Mesenteric fat pad (tissue), 1 donor: ENCODE measurements around the gene ALAD. TPM values are rescaled to one million over a fixed set of nuclear protein-coding genes. Genes with fewer than 3 reads are reported as not detected.
"Not testable (repeated sequence)": the region's sequence is repeated elsewhere in the genome, so short reads cannot be mapped to it uniquely, and the experiment has no call there.

Experiments
- DNase-seq: peaks from one replicate; pipeline ENCODE4 v3.0.0-alpha.2; 2020; ENCODE audit warnings: low spot score
- long read RNA-seq: library from polyadenylated mRNA; unstranded; transcript quantifications from one replicate; pipeline ENCODE4 v2.0.0, GENCODE V29; 2020
- total RNA-seq: library from RNA; stranded (reverse); fragmentation: NEBNext Ultra II Directional; extraction: Animal tissue kit (Norgen Biotek cat#: 25700); gene quantifications from one replicate; pipeline ENCODE4 v1.2.1, GENCODE V29; 2021
- donor health status: DM: yes; HTN: yes; CAD: no.

Gene ALAD
- total RNA-seq: 52.8 TPM
- long read RNA-seq, transcript ALAD-208 (12 exons, 3,247 nt): minor isoform, 7 of 221 reads
- long read RNA-seq, transcript ALAD-201 (12 exons, 3,173 nt): major isoform, 171 of 221 reads
- long read RNA-seq, partial matches to known transcripts: 11 of 221 reads
- long read RNA-seq, other reads (novel, unspliced or antisense): 31 of 221 reads

DNA sequence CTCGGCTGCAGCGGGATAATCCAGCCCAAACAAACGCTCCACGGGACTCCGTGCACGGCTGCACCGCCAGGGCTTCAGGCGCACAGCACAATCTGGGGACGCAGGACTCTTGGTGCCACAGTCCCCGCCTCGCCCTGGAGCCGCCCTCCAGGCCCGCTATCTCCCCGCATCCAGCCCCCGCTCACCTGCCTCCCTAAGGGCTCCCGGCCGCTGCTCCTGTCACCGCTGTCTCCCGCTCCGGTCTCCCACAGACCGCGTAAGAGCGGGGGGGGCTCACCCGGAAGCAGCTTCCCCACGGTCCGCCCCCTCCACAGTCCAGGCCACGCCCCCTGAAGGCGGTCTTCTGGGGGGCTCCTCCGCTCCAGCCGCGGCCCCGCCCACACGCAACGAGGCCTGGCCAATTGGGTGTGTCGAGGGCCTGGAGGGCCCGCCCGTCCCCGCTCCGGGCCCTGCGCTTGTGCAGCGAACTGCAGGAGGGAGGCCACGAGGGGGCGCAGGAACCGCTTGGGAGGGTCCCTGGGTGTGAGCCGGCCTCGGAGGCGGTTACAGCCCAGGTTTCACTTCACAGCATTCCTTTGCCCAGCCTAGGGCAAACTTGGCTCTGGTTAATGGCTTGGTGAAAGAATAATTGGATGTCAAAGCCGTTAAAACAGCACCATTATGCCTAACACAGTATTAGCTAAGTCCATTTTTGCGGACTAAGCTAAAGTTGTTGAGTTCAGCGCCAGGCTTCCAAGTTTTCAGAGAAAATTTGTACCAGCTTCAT, at the start of gene ALAD:
ALAD (minus strand) TSS at position 258 of the 766 bp plus-strand sequence. CDS start 7,725 bp downstream, outside the sequence.
- peak; percentile 100 for DNase-seq

DNA sequence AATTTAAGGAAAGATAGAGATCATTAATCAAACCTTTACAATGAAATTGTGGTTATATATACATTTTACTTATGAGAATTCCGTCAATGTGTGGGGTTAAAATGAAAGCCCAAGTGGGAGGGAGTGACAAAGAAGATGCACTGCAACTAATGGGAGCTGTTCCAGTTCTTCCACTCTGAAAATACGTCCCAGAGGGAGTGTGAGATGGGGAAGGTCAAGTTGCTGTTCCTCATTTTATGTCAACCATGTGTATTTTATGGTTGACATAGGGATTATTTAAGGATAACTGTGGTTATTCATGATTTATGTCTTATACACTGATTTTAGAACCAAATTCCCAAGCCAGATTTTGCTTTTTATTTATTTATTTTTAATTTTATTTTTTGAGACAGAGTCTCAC, 48.3 kb upstream of the ALAD start:
- DNase-seq: no peak

DNA sequence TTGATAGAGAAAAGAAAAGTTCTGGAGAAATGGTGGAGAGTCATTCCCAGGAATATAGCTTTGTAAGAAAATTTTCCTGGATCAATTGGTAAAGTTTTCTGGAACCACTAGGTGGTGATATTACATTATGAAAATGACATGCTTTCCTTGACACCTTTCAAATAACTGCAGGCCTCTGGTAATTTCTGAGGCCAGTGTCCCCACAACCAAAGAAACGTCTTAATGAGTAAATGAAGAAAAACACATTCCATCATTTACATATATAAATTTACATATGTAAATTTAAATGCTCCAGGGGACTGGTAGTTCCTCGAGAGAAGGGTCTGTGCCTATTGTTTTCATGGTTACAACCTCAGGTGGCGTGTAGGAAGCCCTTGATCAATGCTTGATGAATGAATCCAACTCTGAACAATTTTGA, 45.2 kb upstream of the ALAD start:
- no peak for DNase-seq

DNA sequence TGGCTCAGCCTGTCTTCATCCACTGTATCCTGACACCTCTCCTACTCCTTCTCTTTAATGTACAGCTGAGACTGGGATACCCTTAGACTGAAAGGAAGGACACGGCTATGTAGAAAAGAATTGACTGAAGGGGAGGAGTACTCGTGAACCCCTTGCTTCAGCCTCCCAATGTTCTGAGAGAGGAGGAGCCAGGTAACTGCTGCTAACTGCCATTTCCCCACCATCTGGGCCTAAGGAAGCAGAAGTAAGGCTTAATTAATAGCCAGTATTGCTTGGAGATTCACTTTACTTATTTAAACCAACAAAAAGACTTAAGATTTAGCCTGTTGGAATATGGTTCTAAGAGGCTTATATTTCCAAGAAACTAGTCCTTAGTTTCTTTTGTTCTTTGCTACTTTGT, 43.7 kb upstream of the ALAD start:
- no peak for DNase-seq

DNA sequence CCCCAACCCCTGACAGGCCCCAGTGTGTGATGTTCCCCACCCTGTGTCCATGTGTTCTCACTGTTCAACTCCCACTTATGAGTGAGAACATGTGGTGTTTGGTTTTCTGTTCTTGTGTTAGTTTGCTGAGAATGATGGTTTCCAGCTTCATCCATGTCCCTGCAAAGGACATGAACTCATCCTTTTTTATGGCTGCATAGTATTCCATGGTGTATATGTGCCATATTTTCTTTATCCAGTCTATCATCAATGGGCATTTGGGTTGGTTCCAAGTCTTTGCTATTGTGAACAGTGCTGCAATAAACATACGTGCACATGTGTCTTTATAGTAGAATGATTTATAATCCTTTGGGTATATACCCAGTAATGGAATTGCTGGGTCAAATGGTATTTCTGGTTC, 36.6 kb upstream of the ALAD start:
- DNase-seq: not testable (repeated sequence)

DNA sequence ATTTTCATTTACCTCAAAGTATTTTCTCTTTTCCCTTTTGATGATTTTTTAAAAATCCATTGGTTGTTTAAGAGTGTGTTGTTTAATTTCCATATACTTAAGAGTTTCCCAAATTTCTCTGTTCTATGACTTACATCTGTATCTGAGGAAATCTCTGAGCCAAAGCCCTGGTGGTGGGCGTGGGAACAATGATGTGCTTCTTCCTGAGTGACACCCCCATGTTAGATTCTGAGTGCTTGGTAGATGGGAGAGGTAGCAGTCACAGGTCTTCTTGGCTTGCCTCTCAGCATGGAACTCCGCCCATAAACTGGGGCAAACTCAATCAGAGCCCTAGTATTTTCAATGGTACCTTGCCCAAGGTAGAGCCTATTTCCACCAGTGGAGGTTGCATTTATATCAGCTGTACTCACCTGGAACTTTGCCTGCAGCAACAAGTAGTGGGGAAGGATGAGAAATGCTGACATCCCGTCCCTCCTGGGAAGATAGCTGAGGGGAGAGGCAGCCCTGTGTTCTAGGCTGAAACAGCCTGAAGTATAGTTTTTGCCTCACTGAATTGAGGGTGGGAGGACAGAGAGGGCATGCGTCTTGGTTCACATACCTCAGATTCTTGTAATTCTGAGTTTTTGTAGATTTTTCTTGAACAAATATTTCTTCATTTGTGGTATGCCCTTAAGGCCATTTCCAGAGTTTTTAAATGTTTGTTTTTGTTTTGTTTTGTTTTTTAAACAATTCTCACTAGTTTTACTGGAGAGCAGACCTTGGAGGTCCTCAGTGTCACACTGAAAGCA, 35.8 kb upstream of the ALAD start:
- no peak for DNase-seq

DNA sequence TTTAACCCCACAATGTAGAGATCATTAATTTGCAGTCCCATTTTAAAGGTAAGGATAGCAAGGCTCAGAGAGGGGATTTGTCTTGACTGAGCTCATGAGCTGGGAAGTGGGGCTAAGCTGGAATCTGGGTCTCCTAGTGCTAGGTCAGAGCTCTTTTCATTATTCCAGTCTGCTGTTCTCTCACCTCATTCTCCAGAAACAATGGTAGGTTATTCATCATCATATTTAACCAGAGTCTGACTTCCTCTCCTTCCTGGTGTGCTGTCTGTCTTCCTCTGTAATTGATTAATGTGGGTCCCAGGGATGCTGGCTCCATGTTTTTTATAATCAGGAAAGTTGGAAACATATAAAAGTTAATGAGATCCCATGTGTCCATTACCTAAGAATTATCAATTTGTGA, 30.1 kb upstream of the ALAD start:
- DNase-seq: no peak

DNA sequence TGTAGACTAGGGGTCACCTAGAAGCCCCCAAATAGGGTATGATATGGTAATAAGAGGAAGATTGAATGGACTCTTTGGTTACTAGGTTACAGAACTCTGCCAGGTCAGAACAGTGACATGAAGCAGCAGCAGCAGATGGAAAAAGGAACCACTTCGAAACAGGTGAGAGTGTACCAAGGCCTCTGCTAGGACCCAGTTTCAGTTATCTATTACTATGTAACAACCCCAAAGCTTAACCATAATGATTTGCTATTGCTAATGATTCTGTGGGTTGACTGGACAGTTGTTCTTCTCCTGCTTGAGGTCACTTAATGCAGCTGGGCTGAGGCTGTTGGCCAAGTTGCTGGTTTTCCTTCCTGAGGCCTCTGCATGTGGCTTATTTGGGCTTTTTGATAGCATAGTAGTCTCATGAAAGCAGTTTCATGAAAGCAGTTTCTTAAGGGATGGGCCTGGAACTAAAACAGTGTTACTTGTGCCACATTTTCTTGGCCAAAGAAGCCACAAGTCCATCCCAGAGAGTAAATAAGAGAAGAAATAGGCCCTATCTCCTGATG, 27.1 kb upstream of the ALAD start:
- DNase-seq: no peak

DNA sequence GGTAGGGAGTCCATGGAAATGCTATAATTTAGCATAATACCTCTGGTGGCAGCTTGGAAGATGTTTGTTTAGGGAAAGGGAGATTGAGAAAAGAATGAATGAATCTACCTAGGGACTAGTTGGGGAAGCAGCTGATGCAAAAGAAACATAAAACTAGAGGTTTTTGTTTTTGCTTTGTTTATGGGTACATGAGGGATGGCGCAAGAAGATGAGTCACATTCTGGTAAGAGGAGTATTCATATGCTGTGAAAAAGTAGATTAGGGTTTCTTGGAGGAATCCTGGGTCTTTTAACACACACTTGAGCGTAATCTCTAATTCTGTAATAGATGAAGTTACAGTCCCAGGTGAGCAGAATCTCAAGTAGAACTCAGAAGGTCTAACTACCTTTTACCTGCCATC, 26.5 kb upstream of the ALAD start:
- DNase-seq: no peak

DNA sequence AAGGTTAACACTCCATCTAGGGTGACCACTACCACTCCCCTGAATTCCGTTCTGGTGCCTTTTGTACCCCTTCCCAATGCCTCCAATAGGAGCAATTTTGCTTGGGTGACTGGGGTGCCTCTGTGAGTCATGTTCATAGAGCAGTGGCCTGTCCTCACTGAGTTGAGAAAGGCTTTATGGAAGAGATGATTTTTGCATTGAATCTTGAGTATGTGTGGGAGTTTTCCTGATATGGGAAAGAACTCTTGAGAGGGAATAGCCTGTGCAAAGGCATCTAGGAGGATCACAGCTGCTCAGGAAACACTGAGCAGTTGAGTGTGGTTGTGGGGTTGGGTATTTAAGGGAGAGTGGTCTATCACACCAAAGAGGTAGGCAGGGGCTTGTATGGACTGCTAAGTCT, 25.6 kb upstream of the ALAD start:
- no peak for DNase-seq

DNA sequence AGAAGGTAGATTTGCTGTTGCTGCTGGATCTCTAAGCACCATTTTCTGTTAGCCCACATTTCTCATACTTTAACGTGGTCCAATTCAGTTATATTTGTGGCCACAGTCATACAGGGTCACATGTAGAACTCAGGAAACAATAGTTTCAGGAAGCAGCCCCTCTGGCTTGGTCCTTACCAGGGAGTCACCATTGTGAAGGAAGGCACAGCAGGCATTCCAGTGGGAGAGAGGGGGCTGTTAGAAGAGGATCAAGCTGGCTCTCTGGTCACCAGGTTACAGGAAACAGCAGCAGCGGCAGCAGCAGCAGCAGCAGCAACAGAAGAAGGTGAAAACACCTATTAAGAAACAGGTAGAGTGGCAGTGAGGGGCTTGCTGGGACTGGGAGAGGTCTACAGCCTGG, 24.0 kb upstream of the ALAD start:
- no peak for DNase-seq

DNA sequence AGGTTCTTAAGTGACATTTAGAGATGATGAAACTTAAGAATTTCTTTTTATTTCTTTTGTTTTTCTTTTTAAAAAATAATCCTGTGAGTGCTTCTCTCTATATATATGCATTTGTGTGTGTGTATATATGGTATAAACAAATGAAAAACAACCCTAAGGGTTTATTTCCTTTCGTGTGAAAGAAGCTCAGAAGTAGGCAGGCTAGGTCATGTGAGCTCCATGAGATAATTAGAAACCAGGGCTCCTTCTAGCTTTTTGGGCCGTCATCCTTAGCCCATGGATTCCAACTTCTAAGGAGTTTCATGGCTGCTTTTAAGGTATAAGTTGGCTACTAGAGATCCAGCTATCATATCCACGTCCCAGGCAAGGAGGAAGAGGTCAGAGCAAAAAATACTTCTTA, 20.6 kb upstream of the ALAD start:
- no peak for DNase-seq

DNA sequence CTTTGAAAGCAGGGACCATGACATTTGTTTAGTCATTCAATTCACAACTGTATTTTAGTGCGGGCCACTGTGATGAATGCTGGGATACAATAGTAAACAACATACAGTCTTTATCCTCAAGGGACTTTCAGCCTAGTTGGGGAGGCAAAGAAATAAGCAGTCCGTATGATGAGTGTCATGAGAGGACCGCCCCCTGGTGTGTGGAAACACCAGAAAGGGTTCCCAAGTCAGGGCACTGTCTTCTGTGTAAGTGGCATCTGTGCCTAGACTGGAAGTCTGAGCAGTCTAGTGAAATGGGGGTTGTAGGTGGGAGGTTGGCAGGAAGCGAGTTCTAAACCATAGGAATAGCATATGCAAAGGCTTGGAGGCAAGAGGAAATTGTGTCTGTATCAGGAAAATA, 16.3 kb upstream of the ALAD start:
- no peak for DNase-seq

DNA sequence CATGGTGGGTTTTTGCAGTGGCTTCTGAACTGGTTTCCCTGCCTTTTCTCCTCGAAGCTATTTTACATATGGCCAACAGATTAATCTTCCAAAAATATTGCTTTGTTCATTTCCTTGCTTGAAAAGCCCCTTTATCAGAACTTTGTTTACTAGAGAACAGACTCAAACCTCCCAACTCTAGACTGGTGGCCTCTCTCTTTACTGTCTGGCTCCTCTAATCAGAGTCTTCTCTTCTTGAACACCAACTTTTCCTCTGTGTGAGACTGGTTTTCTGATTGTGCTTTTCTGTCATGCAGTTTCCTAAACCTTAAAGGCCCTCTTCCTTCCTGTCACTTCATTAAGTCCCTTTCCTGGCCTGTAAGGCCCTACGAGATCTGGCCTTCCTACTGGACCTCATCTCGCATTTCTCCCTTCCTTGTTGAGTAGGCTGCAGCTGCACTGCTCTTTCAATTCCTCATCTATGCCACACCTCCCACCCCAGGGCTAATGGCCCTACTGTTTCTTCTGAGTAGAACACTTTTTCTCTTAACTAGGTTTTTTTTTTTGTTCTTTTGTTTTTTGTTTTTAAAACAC, 15.2 kb upstream of the ALAD start:
- no peak for DNase-seq

DNA sequence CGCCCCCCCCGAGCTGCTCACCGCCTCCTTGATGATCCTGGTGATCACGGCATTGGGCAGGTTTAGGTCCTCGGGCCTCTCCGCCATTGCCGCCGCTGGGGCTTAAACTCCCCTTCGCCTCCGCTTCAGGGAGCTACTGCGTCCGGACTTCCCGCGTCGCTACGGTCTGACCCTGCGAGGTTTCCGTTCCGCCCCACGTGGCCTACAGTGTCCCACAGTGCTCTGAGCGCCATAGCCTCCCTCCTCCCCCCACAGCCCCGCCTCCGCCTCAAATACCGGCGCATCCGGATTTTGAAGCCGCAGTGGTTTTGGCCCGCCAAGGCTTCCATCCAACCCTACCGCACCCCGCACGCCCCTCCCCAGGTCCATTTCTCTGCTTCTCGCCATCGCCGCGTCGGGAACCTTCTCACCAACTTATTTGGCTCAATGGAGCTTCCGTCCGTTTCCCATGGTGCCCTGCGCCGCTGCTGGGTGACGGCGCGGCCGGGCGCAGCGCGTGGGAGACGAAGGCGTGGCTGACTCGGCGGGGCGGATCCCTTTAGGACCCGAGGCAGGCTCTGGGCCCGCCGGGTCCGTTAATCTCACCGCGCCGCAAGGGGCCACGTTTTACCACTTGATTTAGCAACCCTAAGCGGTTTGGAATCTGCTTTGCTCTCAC, 9.3 kb upstream of the ALAD start, which contains the start of the genes C9orf43 and POLE3:
C9orf43 (plus strand) TSS at position 541 of the 658 bp plus-strand sequence. CDS start 2,747 bp downstream, outside the sequence.
POLE3 (minus strand) TSS at position 469 of the 658 bp plus-strand sequence; CDS start at position 87, 382 bp downstream.
- DNase-seq: peak; percentile 98

DNA sequence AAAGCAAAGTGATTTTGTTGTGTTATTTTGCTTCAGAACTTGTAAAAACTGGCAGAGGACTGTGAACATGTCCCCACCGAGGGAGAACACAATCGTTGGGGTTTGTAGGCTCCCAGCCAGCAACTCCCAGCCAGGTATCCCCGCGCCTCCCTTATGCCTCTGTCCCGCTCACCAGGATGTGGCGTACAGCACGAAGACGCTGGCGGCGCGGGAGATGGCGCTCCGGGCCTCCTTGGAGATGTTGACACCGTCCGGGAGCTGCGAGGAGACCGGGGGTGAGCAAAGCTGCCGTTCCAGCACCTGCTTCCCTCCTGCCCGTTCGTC, 8.8 kb upstream of the ALAD start:
- DNase-seq: no peak

DNA sequence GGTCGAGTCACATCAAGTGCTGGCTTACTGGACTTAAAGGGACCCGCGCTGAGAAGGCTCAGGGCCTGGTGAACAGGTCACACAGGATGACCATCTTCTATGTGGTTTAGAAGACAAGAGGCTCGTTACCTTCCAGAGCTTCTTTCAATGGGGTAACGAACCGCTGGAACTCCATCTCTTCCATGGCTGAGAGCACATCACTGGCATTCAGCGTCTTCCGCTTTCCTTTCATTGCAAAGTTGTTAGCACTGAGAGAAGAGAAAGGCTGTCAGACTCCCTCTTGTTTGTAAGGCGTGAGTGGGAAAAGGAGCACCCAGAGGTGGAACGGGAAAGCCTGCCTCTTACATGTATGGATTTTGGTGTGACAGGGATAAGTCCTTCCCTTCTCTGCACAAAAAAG, 8.4 kb upstream of the ALAD start:
- DNase-seq: no peak

DNA sequence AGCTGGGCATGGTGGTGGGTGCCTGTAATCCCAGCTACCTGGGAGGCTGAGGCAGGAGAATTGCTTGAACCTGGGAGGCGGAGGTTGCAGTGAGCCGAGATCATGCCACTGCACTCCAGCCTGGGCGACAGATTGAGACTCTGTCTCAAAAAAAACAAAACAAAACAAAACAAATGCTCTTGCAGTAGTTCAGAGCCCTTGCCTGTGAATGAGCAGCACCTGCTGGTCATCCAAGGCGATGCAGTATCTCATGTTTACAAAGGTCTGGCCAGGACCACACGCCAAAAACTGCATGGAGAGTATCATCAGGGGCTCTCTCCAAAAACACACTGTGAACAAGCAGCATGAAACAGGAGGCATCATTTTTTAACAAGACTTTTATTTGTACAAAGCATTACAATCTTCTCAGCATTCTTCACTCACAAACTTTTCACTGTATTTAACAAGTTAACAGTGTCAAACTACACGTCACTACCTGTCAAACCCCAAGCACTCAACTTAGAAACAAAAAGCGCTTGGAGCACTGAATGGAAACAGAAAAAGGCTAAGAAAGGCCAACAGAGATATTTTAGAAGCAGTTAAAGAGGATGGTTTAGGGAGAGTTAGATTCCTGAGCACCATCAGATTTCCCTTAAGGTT, 5.9 kb upstream of the ALAD start:
- not testable (repeated sequence) for DNase-seq

DNA sequence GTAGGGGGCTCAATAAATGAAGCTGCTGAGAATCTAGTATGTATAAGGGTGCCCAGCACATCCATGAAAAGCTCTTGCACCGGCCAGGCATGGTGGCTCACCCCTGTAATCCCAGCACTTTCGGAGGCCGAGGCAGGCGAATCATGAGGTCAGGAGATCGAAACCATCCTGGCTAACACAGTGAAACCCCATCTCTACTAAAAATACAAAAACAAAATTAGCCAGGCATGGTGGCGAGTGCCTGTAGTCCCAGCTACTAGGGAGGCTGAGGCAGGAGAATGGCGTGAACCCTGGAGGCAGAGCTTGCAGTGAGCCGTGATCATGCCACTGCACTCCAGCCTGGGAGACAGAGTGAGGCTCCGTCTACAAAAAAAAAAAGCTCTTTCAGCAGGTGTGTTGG, 5.3 kb upstream of the ALAD start:
- not testable (repeated sequence) for DNase-seq

DNA sequence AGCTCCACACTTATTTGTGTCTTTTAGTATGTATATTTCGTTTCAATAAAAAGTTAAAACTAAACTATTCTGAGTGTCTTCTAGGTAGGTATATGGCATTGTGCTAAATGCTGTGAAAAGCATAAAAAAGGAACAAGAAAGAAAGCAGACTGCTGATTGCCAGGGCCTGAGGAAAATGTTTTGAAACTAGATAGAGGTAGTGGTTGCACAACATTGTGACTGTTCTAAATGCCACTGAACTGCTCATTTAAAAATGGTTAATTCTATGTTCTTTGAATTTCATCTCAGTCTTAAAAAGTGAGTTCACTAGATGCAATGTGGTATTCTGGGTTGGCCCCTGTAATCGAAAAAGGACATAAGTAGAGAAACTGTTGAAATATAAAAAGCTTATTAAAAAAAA, 2.6 kb upstream of the ALAD start:
- DNase-seq: no peak
